IMR-90 (cell line): Measurements from ENCODE around the gene CXCL6.

ENCODE experiments used
- MXI1 ChIP-seq: IDR thresholded peaks from 2 replicates; pipeline ENCODE4 v1.6.1; 2012; ENCODE audit warnings: low read depth, mild to moderate bottlenecking, low read length, moderate library complexity, borderline replicate concordance
- POLR2A ChIP-seq: IDR thresholded peaks from 2 replicates; pipeline ENCODE4 v1.6.1; 2012; ENCODE audit warnings: mild to moderate bottlenecking, low read depth, low read length
- RAD21 ChIP-seq: IDR thresholded peaks from 2 replicates; pipeline ENCODE4 v1.6.1; 2012; ENCODE audit warnings: low read length, improper control_type of control experiment
- SMC3 ChIP-seq: fragments of 150-350 bp; IDR thresholded peaks from 2 replicates; pipeline ENCODE4 v1.6.1; 2016; ENCODE audit warnings: low read depth, mild to moderate bottlenecking, antibody characterized with exemption, low read length, moderate library complexity
- TF ChIP-seq, protein P1 (sequence below): conservative IDR thresholded peaks from 2 replicates; pipeline ENCODE4 v1.5.1; 2012; ENCODE audit warnings: mild to moderate bottlenecking, low read depth, low read length, improper control_type of control experiment
- TF ChIP-seq, protein P2 (sequence below): fragments of 150-350 bp; IDR thresholded peaks from 2 replicates; pipeline ENCODE4 v1.6.1; 2016; ENCODE audit warnings: low read depth, mild to moderate bottlenecking, low read length, moderate library complexity, borderline replicate concordance

DNA sequence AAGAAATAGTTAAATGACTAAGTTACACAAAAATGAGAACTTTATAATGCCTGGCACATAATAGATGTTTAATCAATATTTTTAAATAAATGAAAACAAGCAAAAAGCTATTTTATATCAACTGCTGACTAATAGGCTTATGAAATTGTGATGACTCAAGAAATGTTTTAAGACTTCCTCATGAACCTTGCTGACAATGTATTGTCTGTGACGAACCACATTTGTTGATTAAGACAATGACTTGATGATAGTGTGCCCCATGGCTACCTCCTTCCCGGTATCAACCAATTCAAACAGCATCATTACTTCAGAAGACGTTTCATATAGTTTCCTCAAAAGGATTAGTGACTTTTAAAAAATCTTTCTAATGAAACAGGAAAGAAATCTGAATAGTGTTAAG is 7.9 kb downstream of the CXCL6 start:
- TF ChIP-seq, protein P1, sequence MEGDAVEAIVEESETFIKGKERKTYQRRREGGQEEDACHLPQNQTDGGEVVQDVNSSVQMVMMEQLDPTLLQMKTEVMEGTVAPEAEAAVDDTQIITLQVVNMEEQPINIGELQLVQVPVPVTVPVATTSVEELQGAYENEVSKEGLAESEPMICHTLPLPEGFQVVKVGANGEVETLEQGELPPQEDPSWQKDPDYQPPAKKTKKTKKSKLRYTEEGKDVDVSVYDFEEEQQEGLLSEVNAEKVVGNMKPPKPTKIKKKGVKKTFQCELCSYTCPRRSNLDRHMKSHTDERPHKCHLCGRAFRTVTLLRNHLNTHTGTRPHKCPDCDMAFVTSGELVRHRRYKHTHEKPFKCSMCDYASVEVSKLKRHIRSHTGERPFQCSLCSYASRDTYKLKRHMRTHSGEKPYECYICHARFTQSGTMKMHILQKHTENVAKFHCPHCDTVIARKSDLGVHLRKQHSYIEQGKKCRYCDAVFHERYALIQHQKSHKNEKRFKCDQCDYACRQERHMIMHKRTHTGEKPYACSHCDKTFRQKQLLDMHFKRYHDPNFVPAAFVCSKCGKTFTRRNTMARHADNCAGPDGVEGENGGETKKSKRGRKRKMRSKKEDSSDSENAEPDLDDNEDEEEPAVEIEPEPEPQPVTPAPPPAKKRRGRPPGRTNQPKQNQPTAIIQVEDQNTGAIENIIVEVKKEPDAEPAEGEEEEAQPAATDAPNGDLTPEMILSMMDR: no peak
- TF ChIP-seq RAD21: no peak
- TF ChIP-seq SMC3: no peak
- TF ChIP-seq, protein P2, sequence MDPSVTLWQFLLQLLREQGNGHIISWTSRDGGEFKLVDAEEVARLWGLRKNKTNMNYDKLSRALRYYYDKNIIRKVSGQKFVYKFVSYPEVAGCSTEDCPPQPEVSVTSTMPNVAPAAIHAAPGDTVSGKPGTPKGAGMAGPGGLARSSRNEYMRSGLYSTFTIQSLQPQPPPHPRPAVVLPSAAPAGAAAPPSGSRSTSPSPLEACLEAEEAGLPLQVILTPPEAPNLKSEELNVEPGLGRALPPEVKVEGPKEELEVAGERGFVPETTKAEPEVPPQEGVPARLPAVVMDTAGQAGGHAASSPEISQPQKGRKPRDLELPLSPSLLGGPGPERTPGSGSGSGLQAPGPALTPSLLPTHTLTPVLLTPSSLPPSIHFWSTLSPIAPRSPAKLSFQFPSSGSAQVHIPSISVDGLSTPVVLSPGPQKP: no peak
- no peak for TF ChIP-seq POLR2A
- no peak for TF ChIP-seq MXI1
